HCT116 (cell line): ENCODE data around the gene DDR2.

Source experiments
- EZH2 ChIP-seq: fragments of 200-600 bp; sonication (generic); IDR thresholded peaks from 2 replicates; pipeline ENCODE4 v1.6.1; 2017; ENCODE audit warnings: antibody characterized with exemption, mixed run types
- JUND ChIP-seq: IDR thresholded peaks from 2 replicates; pipeline ENCODE4 v1.6.1; 2012
- TCF7L2 ChIP-seq: IDR thresholded peaks from 2 replicates; pipeline ENCODE4 v1.7.0; 2011; ENCODE audit warnings: borderline replicate concordance, inconsistent platforms; ENCODE audit not compliant: insufficient read depth, insufficient read length; ENCODE audit errors: extremely low read depth
- YY1 ChIP-seq: IDR thresholded peaks from 2 replicates; pipeline ENCODE4 v1.6.1; 2011; ENCODE audit warnings: low read length, low read depth, moderate library complexity, mild to moderate bottlenecking; ENCODE audit not compliant: insufficient replicate concordance; ENCODE audit errors: extremely low read depth
- ZNF274 ChIP-seq: fragments of 200-500 bp; sonication (Bioruptor generic); IDR thresholded peaks from 2 replicates; pipeline ENCODE4 v1.6.1; 2014; ENCODE audit warnings: mild to moderate bottlenecking, low read depth, low read length, inconsistent platforms
- TF ChIP-seq, protein P1 (sequence below), 3 experiments: fragments of 200-600 bp in 1 of 3; sonication (generic) in 1 of 3; IDR thresholded peaks in 2 of 3; conservative IDR thresholded peaks in 1 of 3; 2 replicates each; pipeline ENCODE4 v1.5.1; 2012 to 2017; ENCODE audit warnings: low read depth in 2 of 3, low read length in 2 of 3, antibody characterized with exemption in 1 of 3, borderline replicate concordance in 1 of 3, control low read depth in 1 of 3, mild to moderate bottlenecking in 1 of 3, mixed read lengths in 1 of 3, mixed run types in 1 of 3, moderate library complexity in 1 of 3; ENCODE audit not compliant: insufficient read depth in 1 of 3
- TF ChIP-seq, protein P2 (sequence below): IDR thresholded peaks from 2 replicates; pipeline ENCODE4 v1.6.1; 2012
- TF ChIP-seq, protein P3 (sequence below): IDR thresholded peaks from 2 replicates; pipeline ENCODE4 v1.6.1; 2012

DNA sequence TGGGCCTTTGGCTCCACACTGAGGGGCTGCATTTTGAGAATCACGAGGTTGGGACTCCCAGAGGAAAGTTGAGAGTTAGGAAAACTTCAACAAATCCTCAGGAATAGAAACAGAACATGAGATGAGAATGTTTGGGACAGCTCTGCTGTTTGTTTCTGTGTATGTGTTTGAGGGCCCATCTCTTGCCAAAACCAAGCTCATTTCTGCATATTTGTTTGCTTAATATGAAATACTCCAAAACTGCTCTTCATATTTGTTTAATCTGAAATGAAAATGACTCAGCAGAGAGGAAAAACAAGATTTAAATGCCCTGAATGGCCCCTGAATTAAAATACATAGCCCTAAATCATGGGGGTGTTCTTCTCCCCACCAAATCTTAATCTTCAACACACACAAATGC is 78.1 kb downstream of the DDR2 start:
- TF ChIP-seq, protein P1, sequence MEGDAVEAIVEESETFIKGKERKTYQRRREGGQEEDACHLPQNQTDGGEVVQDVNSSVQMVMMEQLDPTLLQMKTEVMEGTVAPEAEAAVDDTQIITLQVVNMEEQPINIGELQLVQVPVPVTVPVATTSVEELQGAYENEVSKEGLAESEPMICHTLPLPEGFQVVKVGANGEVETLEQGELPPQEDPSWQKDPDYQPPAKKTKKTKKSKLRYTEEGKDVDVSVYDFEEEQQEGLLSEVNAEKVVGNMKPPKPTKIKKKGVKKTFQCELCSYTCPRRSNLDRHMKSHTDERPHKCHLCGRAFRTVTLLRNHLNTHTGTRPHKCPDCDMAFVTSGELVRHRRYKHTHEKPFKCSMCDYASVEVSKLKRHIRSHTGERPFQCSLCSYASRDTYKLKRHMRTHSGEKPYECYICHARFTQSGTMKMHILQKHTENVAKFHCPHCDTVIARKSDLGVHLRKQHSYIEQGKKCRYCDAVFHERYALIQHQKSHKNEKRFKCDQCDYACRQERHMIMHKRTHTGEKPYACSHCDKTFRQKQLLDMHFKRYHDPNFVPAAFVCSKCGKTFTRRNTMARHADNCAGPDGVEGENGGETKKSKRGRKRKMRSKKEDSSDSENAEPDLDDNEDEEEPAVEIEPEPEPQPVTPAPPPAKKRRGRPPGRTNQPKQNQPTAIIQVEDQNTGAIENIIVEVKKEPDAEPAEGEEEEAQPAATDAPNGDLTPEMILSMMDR (IDR thresholded peaks at IDR 0.05 in 2 of 3, conservative IDR thresholded peaks at IDR 0.05 in 1 of 3; ENCODE audit: borderline replicate concordance in 1 of 3, insufficient read depth in 1 of 3, low read depth in 2 of 3, low read length in 2 of 3): no peak
- TF ChIP-seq JUND: no peak
- no peak for TF ChIP-seq YY1
- no peak for TF ChIP-seq TCF7L2
- TF ChIP-seq ZNF274: no peak
- TF ChIP-seq, protein P2, sequence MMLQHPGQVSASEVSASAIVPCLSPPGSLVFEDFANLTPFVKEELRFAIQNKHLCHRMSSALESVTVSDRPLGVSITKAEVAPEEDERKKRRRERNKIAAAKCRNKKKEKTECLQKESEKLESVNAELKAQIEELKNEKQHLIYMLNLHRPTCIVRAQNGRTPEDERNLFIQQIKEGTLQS: no peak
- TF ChIP-seq, protein P3, sequence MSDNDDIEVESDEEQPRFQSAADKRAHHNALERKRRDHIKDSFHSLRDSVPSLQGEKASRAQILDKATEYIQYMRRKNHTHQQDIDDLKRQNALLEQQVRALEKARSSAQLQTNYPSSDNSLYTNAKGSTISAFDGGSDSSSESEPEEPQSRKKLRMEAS: no peak
- TF ChIP-seq EZH2: no peak
